Parathyroid adenoma (tissue), 2 donors: ENCODE data around the gene APBA2.

Source experiments
- H2AFZ ChIP-seq: fragments of 300-600 bp; sonication (generic); one replicate; pipeline ENCODE4 v1.7.0; 2017; ENCODE audit warnings: antibody characterized with exemption, mild to moderate bottlenecking
- H3K27ac ChIP-seq: fragments of 300-600 bp; sonication (generic); one replicate; pipeline ENCODE4 v1.7.0; 2017
- H3K27me3 ChIP-seq: fragments of 300-600 bp; sonication (generic); one replicate; pipeline ENCODE4 v1.7.0; 2017; ENCODE audit warnings: low read length; ENCODE audit not compliant: control insufficient read depth, insufficient read depth
- H3K36me3 ChIP-seq: fragments of 300-600 bp; sonication (generic); one replicate; pipeline ENCODE4 v1.7.0; 2017; ENCODE audit warnings: low read length; ENCODE audit not compliant: control insufficient read depth, insufficient read depth
- H3K4me1 ChIP-seq: fragments of 300-600 bp; sonication (generic); one replicate; pipeline ENCODE4 v1.7.0; 2017; ENCODE audit warnings: control low read depth
- H3K4me2 ChIP-seq: fragments of 300-600 bp; sonication (generic); one replicate; pipeline ENCODE4 v1.7.0; 2017; ENCODE audit warnings: low read length
- H3K4me3 ChIP-seq: fragments of 300-600 bp; sonication (generic); one replicate; pipeline ENCODE4 v1.7.0; 2017; ENCODE audit warnings: low read depth, low read length
- H3K79me2 ChIP-seq: fragments of 300-600 bp; sonication (generic); one replicate; pipeline ENCODE4 v1.7.0; 2017; ENCODE audit warnings: control low read depth
- H3K9ac ChIP-seq: fragments of 300-600 bp; sonication (generic); one replicate; pipeline ENCODE4 v1.7.0; 2017; ENCODE audit warnings: mild to moderate bottlenecking
- H3K9me3 ChIP-seq: fragments of 300-600 bp; sonication (generic); one replicate; pipeline ENCODE4 v1.7.0; 2017; ENCODE audit warnings: low read length; ENCODE audit not compliant: control insufficient read depth
- CTCF ChIP-seq: fragments of 300-600 bp; sonication (generic); IDR thresholded peaks from one replicate; pipeline ENCODE4 v1.7.0; 2017; ENCODE audit warnings: antibody characterized with exemption, mild to moderate bottlenecking
- donor health status: primary hyperparathyroidism.

Gene APBA2

DNA sequence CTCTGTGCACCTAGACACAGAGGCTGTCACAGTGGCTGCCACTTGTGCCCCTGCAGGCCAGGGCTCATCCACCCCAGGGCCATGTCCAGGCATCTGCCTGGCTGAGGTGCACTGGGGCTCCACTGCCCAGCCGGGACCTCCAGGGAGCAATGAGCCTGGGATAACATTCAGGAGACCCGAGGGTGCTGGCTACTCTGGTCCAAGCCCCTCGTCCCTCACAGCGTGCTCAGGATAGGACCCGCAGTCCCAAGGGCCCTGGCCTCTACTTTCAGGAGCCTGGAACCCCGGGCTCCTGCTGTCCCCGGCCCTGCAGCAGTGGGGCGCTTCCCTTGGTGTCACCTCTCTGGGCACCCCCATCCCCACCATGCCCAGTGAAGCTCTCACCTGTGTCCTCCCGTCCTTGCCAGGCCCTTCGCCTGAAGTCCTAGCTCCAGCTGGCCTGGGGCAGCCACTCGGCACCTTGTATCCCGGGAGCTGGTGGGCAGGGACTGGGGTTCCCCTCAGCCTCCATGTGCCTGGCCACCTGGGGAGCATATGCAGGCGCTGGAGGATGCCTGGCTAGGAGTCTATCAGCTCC is 226.0 kb downstream of the APBA2 start:
- H3K4me1 ChIP-seq, result no peaks in the 10 kb centered on the region
- no peak overlapping the region for H2AFZ ChIP-seq
- no peak for TF ChIP-seq CTCF
- no peak overlapping the region for H3K9ac ChIP-seq
- H3K4me2 ChIP-seq, result no peak overlapping the region
- no peaks in the 10 kb centered on the region for H3K36me3 ChIP-seq
- no peak overlapping the region for H3K4me3 ChIP-seq
- no peaks in the 10 kb centered on the region for H3K27me3 ChIP-seq
- H3K27ac ChIP-seq, result no peak overlapping the region
- H3K9me3 ChIP-seq, result no peaks in the 10 kb centered on the region
- no peaks in the 10 kb centered on the region for H3K79me2 ChIP-seq

GRCh38 chr15:29113336-29114220 is 227.8 kb downstream of the APBA2 start:
- no peak overlapping the region for H3K4me3 ChIP-seq
- no peak overlapping the region for H3K27ac ChIP-seq
- no peak overlapping the region for H3K9ac ChIP-seq
- no peaks in the 10 kb centered on the region for H3K4me1 ChIP-seq
- H2AFZ ChIP-seq, result no peak overlapping the region
- no peak for TF ChIP-seq CTCF
- no peaks in the 10 kb centered on the region for H3K79me2 ChIP-seq
- H3K9me3 ChIP-seq, result no peaks in the 10 kb centered on the region
- H3K4me2 ChIP-seq, result no peak overlapping the region
- H3K36me3 ChIP-seq, result no peaks in the 10 kb centered on the region
- H3K27me3 ChIP-seq, result no peaks in the 10 kb centered on the region

GRCh38 chr15:29114221-29115092 is 228.7 kb downstream of the APBA2 start:
- no peak for TF ChIP-seq CTCF
- Histone ChIP-seq H3K9ac (no peak overlapping the region), H3K4me1 (no peaks in the 10 kb centered on the region)

DNA sequence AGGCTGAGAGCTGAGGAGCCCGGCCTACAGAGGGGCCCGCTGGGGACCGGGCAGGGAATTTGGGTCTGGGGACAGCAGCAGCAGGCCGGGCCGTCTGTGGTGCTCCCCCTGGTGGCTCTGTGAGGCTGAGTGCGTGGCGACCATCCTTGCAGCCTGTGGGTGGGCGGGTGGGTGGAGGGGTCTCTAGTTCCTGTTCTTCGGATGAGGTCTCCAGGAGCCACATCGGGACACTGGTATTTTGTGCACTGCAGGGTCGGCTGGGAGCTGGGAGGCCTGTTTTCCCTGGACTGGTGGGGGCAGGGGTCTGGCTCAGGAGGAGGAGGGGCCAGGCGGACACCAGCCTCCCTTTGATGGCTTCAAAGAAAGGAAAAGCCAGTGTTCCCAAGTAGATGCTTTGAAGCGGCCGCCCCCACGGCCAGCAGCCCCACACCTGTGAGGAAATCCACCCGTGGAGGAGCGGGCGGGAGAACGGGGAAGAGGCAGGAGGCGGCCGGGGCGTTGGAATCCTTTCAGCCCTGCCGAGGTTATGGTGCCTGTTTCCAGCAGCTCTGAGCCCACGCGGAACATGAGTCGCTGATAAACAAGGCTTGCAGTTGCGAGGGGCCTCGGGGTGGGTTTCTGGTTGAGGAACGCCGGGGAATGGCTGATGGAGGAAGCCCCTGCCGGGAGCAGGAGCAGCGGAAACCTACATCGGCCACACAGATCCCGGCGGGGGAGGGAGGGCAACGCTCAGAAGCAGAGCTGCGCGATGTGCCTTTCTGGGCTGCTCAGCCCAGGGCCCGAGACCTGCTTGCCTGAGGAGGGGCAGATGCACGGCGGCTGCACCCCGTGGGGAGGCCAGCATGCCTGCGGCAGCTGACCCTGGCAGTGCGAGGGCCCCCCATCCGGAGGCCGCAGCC is 229.6 kb downstream of the APBA2 start:
- Histone ChIP-seq H3K4me3 (no peak overlapping the region), H3K27ac (no peak overlapping the region), H3K4me1 (no peaks in the 10 kb centered on the region), H3K9ac (no peak overlapping the region), H3K79me2 (no peaks in the 10 kb centered on the region), H3K27me3 (no peaks in the 10 kb centered on the region), H3K36me3 (no peaks in the 10 kb centered on the region), H3K9me3 (no peaks in the 10 kb centered on the region), H2AFZ (no peak overlapping the region), H3K4me2 (no peak overlapping the region)
- TF ChIP-seq CTCF, result no peak

More at GRCh38 chr15:29114221-29115092, 228.7 kb downstream of the APBA2 start:
- no peak overlapping the region for H3K4me3 ChIP-seq
- no peaks in the 10 kb centered on the region for H3K36me3 ChIP-seq
- no peaks in the 10 kb centered on the region for H3K79me2 ChIP-seq
- H3K9me3 ChIP-seq, result no peaks in the 10 kb centered on the region
- H3K4me2 ChIP-seq, result no peak overlapping the region
- no peak overlapping the region for H2AFZ ChIP-seq
- no peak overlapping the region for H3K27ac ChIP-seq
- no peaks in the 10 kb centered on the region for H3K27me3 ChIP-seq
